Keratinocyte (primary cell): ENCODE data around the gene UBE2L5. TPM values are rescaled to one million over a fixed set of nuclear protein-coding genes. Genes with fewer than 3 reads are reported as not detected.

Source experiments
- DNase-seq: peaks from one replicate; pipeline ENCODE4 v3.0.0-alpha.2; 2011; ENCODE audit warnings: low read depth, missing footprints, low spot score
- FAIRE-seq: peaks from 2 replicates; lab custom pipeline; 2011; peaks lifted over from hg19 to GRCh38; lab: Jason Lieb, UNC
- H2AFZ ChIP-seq: 2 replicates; pipeline ENCODE4 v1.6.0; 2012; ENCODE audit warnings: low read length, control low read depth, inconsistent platforms; ENCODE audit not compliant: control insufficient read depth
- H3K27ac ChIP-seq: 2 replicates; pipeline ENCODE4 v1.5.1; 2011; ENCODE audit warnings: low read length; ENCODE audit not compliant: control insufficient read depth, insufficient read depth
- H3K27me3 ChIP-seq: 3 replicates; pipeline ENCODE4 v1.6.0; 2011; ENCODE audit warnings: low read length; ENCODE audit not compliant: control insufficient read depth, insufficient read depth; ENCODE audit errors: extremely low read depth
- H3K36me3 ChIP-seq, 2 experiments: 2 replicates in 1 of 2; 3 replicates in 1 of 2; pipeline ENCODE4 v1.5.1; 2011; ENCODE audit warnings: low read length in 2 of 2, mild to moderate bottlenecking in 1 of 2; ENCODE audit not compliant: control insufficient read depth in 2 of 2, insufficient read depth in 2 of 2; ENCODE audit errors: extremely low read depth in 1 of 2
- H3K4me1 ChIP-seq: 3 replicates; pipeline ENCODE4 v1.5.1; 2011; ENCODE audit warnings: low read length; ENCODE audit not compliant: control insufficient read depth, insufficient read depth; ENCODE audit errors: extremely low read depth
- H3K4me2 ChIP-seq: 3 replicates; pipeline ENCODE4 v1.6.0; 2011; ENCODE audit warnings: low read depth, low read length; ENCODE audit not compliant: control insufficient read depth, insufficient read depth; ENCODE audit errors: extremely low read depth
- H3K4me3 ChIP-seq, 3 experiments: fragments of 200-600 bp in 1 of 3; sonication (generic) in 1 of 3; 2 replicates in 2 of 3; 3 replicates in 1 of 3; pipeline ENCODE4 v1.5.1; 2011 to 2016; ENCODE audit warnings: low read length in 3 of 3, mild to moderate bottlenecking in 3 of 3, control low read depth in 2 of 3, inconsistent platforms in 1 of 3, low read depth in 1 of 3, mixed read lengths in 1 of 3, mixed run types in 1 of 3, moderate library complexity in 1 of 3; ENCODE audit not compliant: control insufficient read depth in 2 of 3, insufficient read depth in 2 of 3; ENCODE audit errors: extremely low read depth in 1 of 3
- H3K79me2 ChIP-seq: 2 replicates; pipeline ENCODE4 v1.6.0; 2012; ENCODE audit warnings: low read length; ENCODE audit not compliant: control insufficient read depth, insufficient read depth
- H3K9ac ChIP-seq: 3 replicates; pipeline ENCODE4 v1.6.0; 2011; ENCODE audit warnings: low read length; ENCODE audit not compliant: control insufficient read depth, insufficient read depth; ENCODE audit errors: extremely low read depth
- H3K9me1 ChIP-seq: 3 replicates; pipeline ENCODE4 v1.6.0; 2011; ENCODE audit warnings: low read length; ENCODE audit not compliant: control insufficient read depth, insufficient read depth; ENCODE audit errors: extremely low read depth
- H3K9me3 ChIP-seq: 2 replicates; pipeline ENCODE4 v1.5.1; 2012; ENCODE audit warnings: low read depth, low read length; ENCODE audit not compliant: control insufficient read depth
- H4K20me1 ChIP-seq: 3 replicates; pipeline ENCODE4 v1.6.0; 2011; ENCODE audit warnings: low read length; ENCODE audit not compliant: control insufficient read depth, insufficient read depth; ENCODE audit errors: extremely low read depth
- CTCF ChIP-seq, 3 experiments: IDR thresholded peaks in 1 of 3; conservative IDR thresholded peaks in 1 of 3; optimal IDR thresholded peaks in 1 of 3; 2 replicates in 2 of 3; 3 replicates in 1 of 3; pipeline versions ENCODE3 to v1.5.1; 2011; ENCODE audit warnings: low read length in 3 of 3, mild to moderate bottlenecking in 3 of 3, moderate library complexity in 2 of 3, control low read depth in 1 of 3, inconsistent platforms in 1 of 3; ENCODE audit not compliant: insufficient read depth in 2 of 3; ENCODE audit errors: extremely low read depth in 1 of 3
- EZH2 ChIP-seq: IDR thresholded peaks from one replicate; pipeline ENCODE4 v1.6.1; 2012; ENCODE audit warnings: inconsistent platforms, mild to moderate bottlenecking, low read length, moderate library complexity
- dilution Hi-C: fragments of 300-500 bp; cut with MboI; formaldehyde crosslinking; loops from one replicate; pipeline ENCODE4 v1.7.0; 2020; ENCODE audit warnings: low sequenced_read_pairs; ENCODE audit not compliant: extremely low pct_ligation_motif_present
- polyA plus RNA-seq, 5 experiments: library from polyadenylated mRNA; depleted of rRNA in 3 of 5; stranded (reverse) in 3 of 5; stranded (forward) in 1 of 5; unstranded in 1 of 5; fragments of >200 nt; gene quantifications; 1 replicate in 1 of 5; 2 replicates in 3 of 5; 3 replicates in 1 of 5; pipeline versions ENCODE4 v1.2.1 to v1.2.3, GENCODE V29; 2011 to 2012; ENCODE audit warnings: missing spikeins in 2 of 5, low read depth in 1 of 5, low replicate concordance in 1 of 5

UBE2L5 gene
- polyA plus RNA-seq, 1 donor (not counting 4 experiments of a cell fraction or from before 2014, with no cell fraction given), result 0.38 TPM

GRCh38 chr13:30398601-30399072, 23.7 kb upstream of the UBE2L5 start:
- Histone ChIP-seq H3K4me3 (no peak overlapping the region), H3K79me2 (no peaks in the 10 kb centered on the region), H3K36me3 (no peaks in the 10 kb centered on the region), H3K9ac (no peak overlapping the region), H3K27ac (no peak overlapping the region), H3K9me3 (no peaks in the 10 kb centered on the region), H3K4me2 (no peak overlapping the region), H3K4me1 (peaks cover 13% of the 10 kb centered on the region), H4K20me1 (no peaks in the 10 kb centered on the region), H2AFZ (no peak overlapping the region), H3K9me1 (no peaks in the 10 kb centered on the region), H3K27me3 (no peaks in the 10 kb centered on the region)
- DNase-seq (no peak), FAIRE-seq (no peak)
- TF ChIP-seq CTCF (optimal IDR thresholded peaks at IDR 0.05 in 1 of 3, IDR thresholded peaks at IDR 0.05 in 1 of 3, conservative IDR thresholded peaks at IDR 0.05 in 1 of 3; ENCODE audit: extremely low read depth in 1 of 3, insufficient read depth in 2 of 3, low read length in 3 of 3) (no peak), EZH2 (no peak)
- dilution Hi-C loops, result no loop called here

- Histone ChIP-seq H3K36me3 (no peaks in the 10 kb centered on the region), H3K79me2 (no peaks in the 10 kb centered on the region), H3K27ac (no peak overlapping the region), H3K9ac (no peak overlapping the region), H3K4me3 (no peak overlapping the region), H3K27me3 (no peaks in the 10 kb centered on the region), H3K9me3 (no peaks in the 10 kb centered on the region), H2AFZ (no peak overlapping the region), H3K4me1 (peaks cover 26% of the 10 kb centered on the region), H4K20me1 (no peaks in the 10 kb centered on the region), H3K9me1 (no peaks in the 10 kb centered on the region), H3K4me2 (no peak overlapping the region)
- no peak for FAIRE-seq
- TF ChIP-seq EZH2 (no peak), CTCF (optimal IDR thresholded peaks at IDR 0.05 in 1 of 3, IDR thresholded peaks at IDR 0.05 in 1 of 3, conservative IDR thresholded peaks at IDR 0.05 in 1 of 3; ENCODE audit: extremely low read depth in 1 of 3, insufficient read depth in 2 of 3, low read length in 3 of 3) (no peak)
- no peak for DNase-seq
- dilution Hi-C loops, result no loop called here
Measured at GRCh38 chr13:30400376-30400775, 21.9 kb upstream of the UBE2L5 start.
